Measurements from ENCODE around the gene DKK3.

Gene DKK3

DNA sequence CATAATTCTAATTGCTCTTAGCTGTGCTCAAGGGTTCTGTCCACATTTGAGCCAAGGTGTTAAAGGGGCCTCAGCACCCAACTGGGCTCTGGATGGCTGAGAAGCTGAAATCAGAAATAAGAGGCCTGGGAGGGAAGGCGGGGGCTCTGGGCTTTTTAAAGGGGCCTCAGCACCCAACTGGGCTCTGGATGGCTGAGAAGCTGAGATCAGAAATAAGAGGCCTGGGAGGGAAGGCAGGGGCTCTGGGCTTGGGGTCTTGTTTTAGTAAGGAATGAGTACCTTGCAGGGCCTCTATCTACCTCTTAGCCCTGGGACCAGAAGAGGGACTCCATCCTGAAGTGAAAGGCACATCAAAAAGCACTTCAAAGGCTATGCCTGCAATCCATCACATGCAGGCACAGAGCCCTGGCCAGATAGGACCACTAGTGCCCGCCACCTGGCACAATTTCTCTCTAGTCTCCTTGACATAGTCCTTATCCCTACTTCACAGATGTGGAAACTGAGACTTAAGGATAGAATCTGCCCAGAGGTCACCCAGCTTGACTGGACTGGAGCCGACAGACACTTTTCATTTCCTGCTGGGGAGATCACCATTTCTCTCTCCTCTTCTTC lies 35.6 kb downstream of the DKK3 start:
- Histone ChIP-seq H3K79me1 (ENCODE audit: low read length) (no peaks in the 10 kb centered on the region), H3K79me2 (ENCODE audit: control insufficient read depth, insufficient read depth, low read length) (no peaks in the 10 kb centered on the region), H4K8ac (ENCODE audit: low read depth, low read length) (no peak overlapping the region), H3K4me1 (ENCODE audit: control insufficient read depth, low read depth, low read length) (peaks cover 13% of the 10 kb centered on the region), H3K18ac (ENCODE audit: low read length) (no peak overlapping the region), H3K27me3 (ENCODE audit: insufficient read depth, low read length, poor library complexity) (no peaks in the 10 kb centered on the region), H3K23ac (ENCODE audit: low read length) (no peak overlapping the region), H2BK15ac (replicated peaks; ENCODE audit: low read depth) (no peak overlapping the region), H3K9ac (ENCODE audit: low read length) (no peak overlapping the region), H3K27ac (ENCODE audit: low read depth, low read length) (no peak overlapping the region), H3K4ac (ENCODE audit: low read depth, low read length) (no peak overlapping the region), H2AK5ac (ENCODE audit: low read length) (no peak overlapping the region), H2BK5ac (ENCODE audit: low read length) (no peak overlapping the region), H3K4me2 (ENCODE audit: low read length) (no peak overlapping the region), H2BK120ac (ENCODE audit: low read depth, low read length) (no peak overlapping the region), H3K4me3 (ENCODE audit: low read length) (no peak overlapping the region), H3K56ac (ENCODE audit: low read length) (no peak overlapping the region), H4K5ac (ENCODE audit: low read length) (no peak overlapping the region), H3K36me3 (ENCODE audit: control insufficient read depth, insufficient read depth, low read length) (no peaks in the 10 kb centered on the region)
- WGBS (ENCODE audit: extremely low coverage, insufficient coverage, low lambda C conversion rate): no CpG with 5 or more reads among the region's 3 CpGs
- no peak for DNase-seq

DNA sequence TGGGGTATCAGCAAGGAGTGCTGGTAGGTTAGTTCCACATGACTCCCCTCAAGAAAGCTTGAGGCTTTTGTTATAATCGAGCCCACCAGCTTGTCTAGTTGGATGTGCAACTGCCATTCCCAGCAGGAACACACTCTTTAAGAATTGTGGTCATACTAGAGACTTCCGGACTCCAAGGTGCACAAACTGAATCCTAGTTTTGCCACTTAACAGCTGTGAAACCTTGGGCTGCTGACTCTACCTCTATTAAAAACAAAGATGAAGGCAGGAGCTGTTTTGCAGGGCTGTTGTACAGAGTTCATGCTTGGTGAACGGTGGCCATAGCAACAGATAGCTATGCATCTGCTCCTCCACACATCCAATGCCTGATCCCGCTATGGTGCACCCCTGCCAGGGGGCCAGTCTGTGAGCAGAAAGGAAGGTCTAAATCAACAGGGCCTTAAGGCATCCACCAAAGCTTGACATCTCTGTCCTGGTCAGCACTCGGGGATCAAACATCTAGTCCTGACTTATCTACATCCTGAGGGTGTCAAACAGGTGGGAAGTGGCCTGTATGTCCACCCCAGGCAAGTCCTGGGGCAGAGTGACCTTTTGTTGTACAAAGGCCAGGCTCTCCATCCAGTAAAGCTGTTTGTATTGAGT lies 36.4 kb downstream of the DKK3 start:
- no peak overlapping the region for H4K8ac ChIP-seq (ENCODE audit: low read depth, low read length)
- H3K56ac ChIP-seq (ENCODE audit: low read length): no peak overlapping the region
- no peak for DNase-seq
- no CpG with 5 or more reads among the region's 5 CpGs for WGBS (ENCODE audit: extremely low coverage, insufficient coverage, low lambda C conversion rate)
- H4K5ac ChIP-seq (ENCODE audit: low read length): no peak overlapping the region
- peak overlapping the region; percentile 50 for H3K23ac ChIP-seq (ENCODE audit: low read length)
- H3K4me1 ChIP-seq (ENCODE audit: control insufficient read depth, low read depth, low read length): peaks cover 12% of the 10 kb centered on the region
- no peak overlapping the region for H3K27ac ChIP-seq (ENCODE audit: low read depth, low read length)
- H2BK15ac ChIP-seq (replicated peaks; ENCODE audit: low read depth): no peak overlapping the region
- no peak overlapping the region for H3K18ac ChIP-seq (ENCODE audit: low read length)
- no peaks in the 10 kb centered on the region for H3K79me1 ChIP-seq (ENCODE audit: low read length)
- H2BK5ac ChIP-seq (ENCODE audit: low read length): no peak overlapping the region
- H3K27me3 ChIP-seq (ENCODE audit: insufficient read depth, low read length, poor library complexity): no peaks in the 10 kb centered on the region
- H3K4ac ChIP-seq (ENCODE audit: low read depth, low read length): no peak overlapping the region
- H3K79me2 ChIP-seq (ENCODE audit: control insufficient read depth, insufficient read depth, low read length): no peaks in the 10 kb centered on the region
- no peak overlapping the region for H2AK5ac ChIP-seq (ENCODE audit: low read length)
- H3K4me2 ChIP-seq (ENCODE audit: low read length): no peak overlapping the region
- no peaks in the 10 kb centered on the region for H3K36me3 ChIP-seq (ENCODE audit: control insufficient read depth, insufficient read depth, low read length)
- H3K4me3 ChIP-seq (ENCODE audit: low read length): no peak overlapping the region
- no peak overlapping the region for H3K9ac ChIP-seq (ENCODE audit: low read length)
- H2BK120ac ChIP-seq (ENCODE audit: low read depth, low read length): no peak overlapping the region

DNA sequence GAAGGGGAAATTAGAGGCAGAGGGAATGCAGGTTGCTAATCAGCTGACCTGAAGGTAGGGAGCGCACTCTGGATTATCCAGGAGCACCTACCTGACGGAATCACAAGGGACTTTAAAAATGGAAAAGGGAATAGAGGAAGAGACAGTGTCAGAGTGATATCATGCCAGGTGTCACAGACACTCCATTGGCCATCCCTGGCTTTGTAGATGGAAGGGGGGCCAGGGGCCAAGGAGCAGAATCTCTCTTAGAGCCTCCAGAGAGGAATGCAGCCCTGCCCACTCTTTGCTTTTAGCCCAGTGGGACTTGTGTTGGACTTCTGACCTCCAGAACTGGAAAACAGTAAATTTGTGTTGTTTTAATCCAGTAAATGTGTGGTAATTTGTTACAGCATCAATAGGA lies 37.9 kb downstream of the DKK3 start:
- no peak overlapping the region for H3K9ac ChIP-seq (ENCODE audit: low read length)
- no peak overlapping the region for H2AK5ac ChIP-seq (ENCODE audit: low read length)
- no peak overlapping the region for H3K56ac ChIP-seq (ENCODE audit: low read length)
- DNase-seq: no peak
- no peak overlapping the region for H3K4ac ChIP-seq (ENCODE audit: low read depth, low read length)
- H3K4me3 ChIP-seq (ENCODE audit: low read length): no peak overlapping the region
- WGBS (ENCODE audit: extremely low coverage, insufficient coverage, low lambda C conversion rate): no CpG with 5 or more reads among the region's 2 CpGs
- no peaks in the 10 kb centered on the region for H3K79me1 ChIP-seq (ENCODE audit: low read length)
- H2BK5ac ChIP-seq (ENCODE audit: low read length): no peak overlapping the region
- no peak overlapping the region for H3K4me2 ChIP-seq (ENCODE audit: low read length)
- H3K18ac ChIP-seq (ENCODE audit: low read length): no peak overlapping the region
- no peak overlapping the region for H4K8ac ChIP-seq (ENCODE audit: low read depth, low read length)
- no peak overlapping the region for H2BK15ac ChIP-seq (replicated peaks; ENCODE audit: low read depth)
- H3K79me2 ChIP-seq (ENCODE audit: control insufficient read depth, insufficient read depth, low read length): no peaks in the 10 kb centered on the region
- no peaks in the 10 kb centered on the region for H3K27me3 ChIP-seq (ENCODE audit: insufficient read depth, low read length, poor library complexity)
- H3K36me3 ChIP-seq (ENCODE audit: control insufficient read depth, insufficient read depth, low read length): no peaks in the 10 kb centered on the region
- H3K23ac ChIP-seq (ENCODE audit: low read length): no peak overlapping the region
- H3K4me1 ChIP-seq (ENCODE audit: control insufficient read depth, low read depth, low read length): peaks cover 1% of the 10 kb centered on the region
- H4K5ac ChIP-seq (ENCODE audit: low read length): no peak overlapping the region
- no peak overlapping the region for H3K27ac ChIP-seq (ENCODE audit: low read depth, low read length)
- no peak overlapping the region for H2BK120ac ChIP-seq (ENCODE audit: low read depth, low read length)

- no peak overlapping the region for H2AK5ac ChIP-seq (ENCODE audit: low read length)
- H3K4me2 ChIP-seq (ENCODE audit: low read length): no peak overlapping the region
- no peaks in the 10 kb centered on the region for H3K36me3 ChIP-seq (ENCODE audit: control insufficient read depth, insufficient read depth, low read length)
- whole genome bisulfite sequencing (ENCODE audit: extremely low coverage, insufficient coverage, low lambda C conversion rate): no CpG with 5 or more reads among the region's 19 CpGs
- H3K9ac ChIP-seq (ENCODE audit: low read length): no peak overlapping the region
- H2BK5ac ChIP-seq (ENCODE audit: low read length): no peak overlapping the region
- H3K79me1 ChIP-seq (ENCODE audit: low read length): no peaks in the 10 kb centered on the region
- H3K79me2 ChIP-seq (ENCODE audit: control insufficient read depth, insufficient read depth, low read length): no peaks in the 10 kb centered on the region
- no peaks in the 10 kb centered on the region for H3K4me1 ChIP-seq (ENCODE audit: control insufficient read depth, low read depth, low read length)
- no peak overlapping the region for H2BK15ac ChIP-seq (replicated peaks; ENCODE audit: low read depth)
- H3K4ac ChIP-seq (ENCODE audit: low read depth, low read length): no peak overlapping the region
- H3K18ac ChIP-seq (ENCODE audit: low read length): no peak overlapping the region
- H4K5ac ChIP-seq (ENCODE audit: low read length): no peak overlapping the region
- no peak overlapping the region for H2BK120ac ChIP-seq (ENCODE audit: low read depth, low read length)
- DNase-seq: no peak
- no peak overlapping the region for H3K27ac ChIP-seq (ENCODE audit: low read depth, low read length)
- H3K4me3 ChIP-seq (ENCODE audit: low read length): no peak overlapping the region
- H4K8ac ChIP-seq (ENCODE audit: low read depth, low read length): no peak overlapping the region
- no peaks in the 10 kb centered on the region for H3K27me3 ChIP-seq (ENCODE audit: insufficient read depth, low read length, poor library complexity)
- H3K56ac ChIP-seq (ENCODE audit: low read length): no peak overlapping the region
- no peak overlapping the region for H3K23ac ChIP-seq (ENCODE audit: low read length)
Observed at GRCh38 chr11:11969380-11970215, 38.8 kb downstream of the DKK3 start.

DNA sequence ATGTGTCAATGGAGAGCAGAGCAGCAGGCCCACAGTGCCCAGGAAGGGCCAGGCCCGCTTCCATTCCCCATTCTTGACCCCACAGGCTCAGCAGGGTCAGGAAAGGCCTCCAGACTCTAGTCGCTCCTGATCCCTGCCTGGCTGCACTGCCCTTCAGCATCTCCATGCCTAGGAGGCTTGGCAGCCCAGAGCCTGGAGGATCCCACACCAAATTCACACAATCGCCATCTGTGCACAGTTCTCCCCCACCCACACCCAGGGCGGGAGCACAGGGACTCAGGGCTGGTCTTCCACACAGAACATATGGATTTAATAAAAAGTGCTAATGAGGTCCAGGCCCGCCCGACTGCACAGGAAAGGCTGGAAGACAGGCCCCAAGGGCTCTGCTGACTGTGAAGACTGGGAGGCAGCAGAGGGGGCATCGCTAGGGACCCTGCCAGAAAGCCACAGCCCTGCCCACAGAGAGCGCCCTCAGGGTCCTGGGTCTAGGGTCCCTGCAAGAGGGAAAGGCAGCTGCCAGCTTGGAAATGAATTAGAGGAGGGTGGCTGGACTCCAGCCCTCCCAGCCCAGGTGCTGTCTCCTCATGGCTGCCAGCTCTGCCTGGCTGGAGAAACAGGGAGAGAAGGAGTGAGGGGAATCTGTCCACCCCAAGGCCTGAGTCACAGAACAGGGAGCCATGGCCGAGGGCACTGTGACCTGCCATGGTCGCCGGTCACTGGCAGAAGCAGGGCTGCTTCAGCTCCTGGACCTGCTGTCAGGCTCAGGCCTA lies 39.7 kb downstream of the DKK3 start:
- H2BK120ac ChIP-seq (ENCODE audit: low read depth, low read length): no peak overlapping the region
- DNase-seq: no peak
- H3K36me3 ChIP-seq (ENCODE audit: control insufficient read depth, insufficient read depth, low read length): no peaks in the 10 kb centered on the region
- H3K27ac ChIP-seq (ENCODE audit: low read depth, low read length): no peak overlapping the region
- no peaks in the 10 kb centered on the region for H3K4me1 ChIP-seq (ENCODE audit: control insufficient read depth, low read depth, low read length)
- no peak overlapping the region for H2BK15ac ChIP-seq (replicated peaks; ENCODE audit: low read depth)
- no peak overlapping the region for H3K4me3 ChIP-seq (ENCODE audit: low read length)
- no peak overlapping the region for H3K4ac ChIP-seq (ENCODE audit: low read depth, low read length)
- no peaks in the 10 kb centered on the region for H3K79me2 ChIP-seq (ENCODE audit: control insufficient read depth, insufficient read depth, low read length)
- no peak overlapping the region for H3K23ac ChIP-seq (ENCODE audit: low read length)
- WGBS (ENCODE audit: extremely low coverage, insufficient coverage, low lambda C conversion rate): no CpG with 5 or more reads among the region's 11 CpGs
- no peak overlapping the region for H2AK5ac ChIP-seq (ENCODE audit: low read length)
- no peak overlapping the region for H3K4me2 ChIP-seq (ENCODE audit: low read length)
- H2BK5ac ChIP-seq (ENCODE audit: low read length): no peak overlapping the region
- no peak overlapping the region for H3K9ac ChIP-seq (ENCODE audit: low read length)
- no peak overlapping the region for H4K5ac ChIP-seq (ENCODE audit: low read length)
- no peaks in the 10 kb centered on the region for H3K79me1 ChIP-seq (ENCODE audit: low read length)
- H4K8ac ChIP-seq (ENCODE audit: low read depth, low read length): no peak overlapping the region
- H3K18ac ChIP-seq (ENCODE audit: low read length): no peak overlapping the region
- no peaks in the 10 kb centered on the region for H3K27me3 ChIP-seq (ENCODE audit: insufficient read depth, low read length, poor library complexity)
- no peak overlapping the region for H3K56ac ChIP-seq (ENCODE audit: low read length)
